DMS114 treated with DMSO at 0.1 percent for 48 hours (cell line): ENCODE measurements around the gene KCNJ16.

Experiments
- DNase-seq: peaks from one replicate; lab custom pipeline; 2025; ENCODE audit not compliant: unreplicated experiment; lab: John Stamatoyannopoulos, UW

KCNJ16 gene

DNA sequence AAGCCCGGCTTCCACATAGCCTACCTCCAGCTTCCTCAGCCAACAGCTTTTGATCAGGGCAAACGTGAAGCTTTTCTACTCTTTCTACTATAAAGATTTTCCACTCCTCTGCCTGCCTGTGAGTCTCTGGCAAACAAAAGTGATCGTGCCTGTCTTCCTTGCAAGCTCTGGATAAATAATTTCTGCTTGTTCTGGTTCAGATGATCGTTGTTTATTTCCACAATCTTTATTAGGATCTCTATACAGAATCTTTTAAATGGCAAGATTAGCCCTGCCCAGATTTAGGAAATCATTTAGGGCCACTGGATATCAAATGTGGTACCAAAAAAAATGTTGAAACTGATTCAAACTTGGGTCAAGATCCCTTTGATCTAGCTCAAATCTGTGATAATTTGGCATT, 20.4 kb downstream of the KCNJ16 start:
- DNase-seq, result no peak

- no peak for DNase-seq
Observed at GRCh38 chr17:70096861-70097260, 21.8 kb downstream of the KCNJ16 start.

- no peak for DNase-seq
Observed at GRCh38 chr17:70098030-70098429, 23.0 kb downstream of the KCNJ16 start.

DNA sequence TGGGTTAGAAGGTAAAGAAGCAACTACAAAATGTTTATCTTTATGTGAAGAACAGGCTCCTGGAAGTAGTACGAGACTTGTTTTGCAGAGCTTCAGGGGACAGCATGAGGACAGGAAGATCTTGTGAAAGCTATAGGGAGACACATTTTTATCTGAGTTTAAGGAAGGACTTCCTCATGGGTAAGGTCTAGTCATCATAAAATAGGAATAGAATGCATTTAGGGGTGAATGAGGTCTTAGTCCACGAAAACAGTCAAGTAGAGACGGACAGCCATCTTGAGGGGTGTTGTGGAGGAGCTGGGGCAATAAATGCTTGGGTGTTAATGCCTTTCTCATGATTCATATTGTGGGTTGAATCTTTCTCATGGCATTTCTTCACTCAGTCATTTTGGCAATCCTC, 24.3 kb downstream of the KCNJ16 start:
- DNase-seq, result no peak

DNA sequence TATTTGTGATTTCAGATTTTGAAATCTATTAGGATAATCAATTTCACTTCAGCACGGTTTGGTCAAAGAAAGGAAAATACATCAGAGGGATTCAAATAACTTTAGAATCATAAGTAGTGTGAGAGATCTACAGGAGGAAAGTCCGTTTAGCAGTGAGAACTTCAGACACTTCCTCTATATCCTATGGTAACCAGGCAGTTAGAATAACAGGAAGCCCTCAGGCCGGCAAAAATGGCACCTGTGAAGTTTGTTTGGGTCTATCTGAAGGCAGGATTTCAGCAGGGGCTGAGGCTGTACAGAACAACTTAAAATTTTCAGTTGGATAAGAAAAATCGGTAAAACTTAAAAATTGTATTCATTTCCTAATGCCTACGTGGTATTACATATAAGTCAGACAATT, 24.9 kb downstream of the KCNJ16 start:
- no peak for DNase-seq

DNA sequence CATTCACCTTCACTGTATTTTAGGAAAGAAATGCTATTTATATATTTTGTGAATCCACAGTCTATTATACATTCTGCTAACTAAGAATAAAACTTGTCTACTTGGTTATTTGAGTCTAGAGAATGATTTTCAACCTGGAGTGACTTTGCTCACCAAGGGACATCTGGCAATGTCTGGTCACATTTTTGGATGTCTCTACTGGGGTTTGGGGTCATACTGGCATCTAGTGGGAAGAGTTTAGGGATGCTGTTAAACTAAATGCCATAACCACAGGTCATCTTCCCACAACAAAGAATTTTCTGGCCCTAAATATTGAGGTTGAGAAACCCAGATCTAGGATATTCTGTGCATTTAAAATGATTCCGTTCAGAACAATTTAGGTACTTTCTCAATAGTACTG, 26.0 kb downstream of the KCNJ16 start:
- DNase-seq, result no peak

DNA sequence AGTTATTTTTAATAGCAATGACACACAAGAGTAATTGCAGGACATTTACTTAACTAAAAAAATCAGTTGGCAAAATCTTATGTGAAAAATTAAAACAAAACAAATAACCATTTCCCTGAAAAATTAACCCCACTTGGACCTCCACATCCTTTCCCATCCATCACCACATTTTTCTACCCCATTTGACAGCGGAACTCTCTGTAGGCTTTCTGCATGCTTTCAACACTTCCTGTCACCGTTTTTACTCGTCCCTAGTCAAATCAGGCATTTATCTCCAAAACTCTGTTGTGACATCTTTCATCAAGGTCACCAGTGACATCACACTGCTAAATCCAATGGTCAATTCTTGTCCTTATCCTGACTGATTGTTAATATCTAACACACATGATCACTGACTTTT, 27.5 kb downstream of the KCNJ16 start:
- DNase-seq, result no peak

DNA sequence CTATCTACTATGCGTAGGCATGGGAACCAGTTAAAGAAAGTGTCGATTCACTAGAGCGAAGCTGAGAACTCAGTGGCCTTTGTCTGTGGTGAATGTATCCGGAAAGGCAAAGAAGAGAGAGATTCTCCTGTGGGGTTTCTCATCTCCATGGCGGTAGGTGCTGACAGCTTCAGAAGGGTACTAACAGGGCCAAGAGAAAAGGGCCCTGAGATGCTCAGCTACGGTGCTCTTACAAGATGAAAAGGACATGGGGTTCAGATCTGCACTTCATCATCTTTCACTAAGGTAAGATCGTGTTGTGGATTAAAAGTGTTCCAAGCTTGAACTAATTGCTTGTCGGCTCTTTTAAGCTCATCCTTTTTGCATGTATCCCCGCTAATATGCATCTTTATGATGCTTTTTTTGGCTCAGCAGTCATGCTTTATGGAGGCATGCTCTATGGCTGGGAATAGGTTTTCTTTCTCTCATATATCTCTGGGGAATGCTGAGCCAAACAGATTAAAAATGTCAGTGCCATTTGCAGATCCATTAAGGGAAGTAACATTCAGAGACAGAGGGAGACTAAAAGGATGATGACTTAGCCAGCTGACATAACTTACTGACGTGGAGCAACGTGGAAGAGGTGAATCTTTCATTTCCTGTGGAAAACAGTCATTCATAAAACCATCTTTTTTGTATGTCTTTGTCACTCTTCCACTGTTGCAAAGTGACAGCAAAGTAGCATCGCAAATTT, 29.9 kb downstream of the KCNJ16 start:
- no peak for DNase-seq

DNA sequence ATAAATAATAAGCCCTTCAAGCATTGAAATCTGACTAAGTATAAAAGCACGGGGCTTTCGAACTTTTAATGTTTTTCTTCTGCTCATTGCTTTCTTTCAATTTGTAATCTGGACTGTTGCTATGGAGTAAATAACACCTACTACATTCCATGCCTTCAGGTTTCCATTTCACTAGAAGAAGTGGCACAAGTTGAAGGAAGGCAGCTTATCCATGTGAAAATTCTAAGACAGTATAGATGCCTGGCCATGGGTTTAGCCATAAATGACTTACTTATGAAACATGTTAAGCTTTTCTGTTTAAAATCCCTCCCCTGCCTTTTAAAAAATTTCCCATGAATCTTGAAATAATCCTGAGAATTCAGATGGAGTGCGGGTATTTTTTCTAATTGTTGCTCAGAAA, 30.6 kb downstream of the KCNJ16 start:
- no peak for DNase-seq

DNA sequence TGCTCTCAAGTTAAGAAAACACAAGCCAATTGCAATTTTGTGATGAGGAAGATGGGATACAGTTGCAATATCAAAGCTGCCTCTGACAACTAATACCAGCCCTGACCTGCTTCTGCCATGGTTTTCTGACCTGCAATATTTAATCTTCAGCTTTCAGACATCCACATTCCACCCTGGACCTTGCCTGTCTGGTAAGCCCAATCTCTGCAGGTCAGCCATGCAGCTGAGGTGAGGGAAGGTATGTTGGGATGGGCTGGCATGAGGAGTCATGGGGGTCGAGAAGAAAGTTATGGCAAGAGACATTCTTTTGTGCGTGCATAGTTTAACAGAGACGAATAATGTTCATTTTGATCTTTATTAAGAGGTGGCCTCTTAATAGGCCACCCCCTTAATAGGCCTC, 31.5 kb downstream of the KCNJ16 start:
- DNase-seq, result no peak

GRCh38 chr17:70107441-70107840, 32.4 kb downstream of the KCNJ16 start:
- DNase-seq, result no peak

- DNase-seq, result no peak
Observed at GRCh38 chr17:70107904-70108565, 33.0 kb downstream of the KCNJ16 start.

DNA sequence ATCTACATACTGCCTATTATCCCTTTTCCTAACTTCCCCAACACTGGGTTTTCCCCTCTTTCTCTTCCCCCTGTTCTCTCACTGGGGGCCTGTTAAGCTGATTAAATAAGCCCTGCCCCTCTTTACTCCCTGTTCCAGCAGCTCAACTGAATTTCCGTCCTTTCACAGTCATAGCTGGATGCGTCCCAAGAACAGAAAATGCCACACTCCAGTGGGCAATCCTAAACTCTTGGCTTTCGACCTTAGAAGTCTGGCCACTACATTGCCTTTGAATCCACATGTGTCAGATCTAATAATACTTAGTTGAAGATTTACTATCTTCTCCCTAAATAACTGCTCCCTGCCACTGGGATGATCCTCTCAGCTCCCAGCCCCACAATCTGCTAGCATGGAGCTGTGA, 34.5 kb downstream of the KCNJ16 start:
- DNase-seq, result no peak

DNA sequence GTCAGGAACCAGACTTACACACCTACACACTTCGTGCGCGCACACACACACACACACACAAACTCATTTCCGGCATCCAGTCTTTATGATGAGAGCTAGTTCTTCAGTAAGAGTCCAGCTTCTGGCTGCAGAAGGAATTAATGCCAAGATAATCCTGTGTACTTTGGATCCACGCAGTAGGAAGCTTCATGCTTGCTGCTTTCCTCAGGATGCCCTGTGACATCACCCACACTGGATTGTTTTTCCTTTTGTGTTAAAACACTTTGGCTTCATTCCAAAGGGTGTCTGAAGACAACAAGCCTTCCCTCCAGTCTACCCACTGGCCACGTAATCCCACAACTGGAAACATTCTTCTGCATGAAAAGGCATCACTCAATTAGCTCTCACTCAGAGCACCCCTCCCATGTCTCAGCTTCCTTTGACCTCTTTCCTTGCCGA, 35.4 kb downstream of the KCNJ16 start:
- DNase-seq, result no peak

GRCh38 chr17:70111201-70111600, 36.2 kb downstream of the KCNJ16 start:
- no peak for DNase-seq

DNA sequence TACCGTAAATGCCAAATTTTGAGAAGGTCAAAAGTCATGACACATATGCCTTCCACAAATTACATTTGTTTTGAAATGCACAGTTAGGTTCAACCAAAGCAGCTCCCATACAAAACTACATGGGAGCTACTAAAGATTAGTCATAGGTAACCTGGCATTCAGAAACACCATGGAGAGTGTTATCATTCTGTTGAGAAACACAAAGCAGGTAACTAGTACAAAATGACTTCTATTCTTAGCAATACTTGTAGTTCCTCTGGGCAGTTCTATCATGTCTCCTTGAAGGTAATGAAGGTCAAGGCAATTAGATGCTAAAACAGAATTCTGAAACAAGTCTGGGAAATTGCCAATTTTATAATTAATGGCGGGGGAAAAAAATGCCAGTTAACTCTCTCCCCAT, 39.4 kb downstream of the KCNJ16 start:
- DNase-seq, result no peak

- DNase-seq, result no peak
Observed at GRCh38 chr17:70115126-70115525, 40.1 kb downstream of the KCNJ16 start.

DNA sequence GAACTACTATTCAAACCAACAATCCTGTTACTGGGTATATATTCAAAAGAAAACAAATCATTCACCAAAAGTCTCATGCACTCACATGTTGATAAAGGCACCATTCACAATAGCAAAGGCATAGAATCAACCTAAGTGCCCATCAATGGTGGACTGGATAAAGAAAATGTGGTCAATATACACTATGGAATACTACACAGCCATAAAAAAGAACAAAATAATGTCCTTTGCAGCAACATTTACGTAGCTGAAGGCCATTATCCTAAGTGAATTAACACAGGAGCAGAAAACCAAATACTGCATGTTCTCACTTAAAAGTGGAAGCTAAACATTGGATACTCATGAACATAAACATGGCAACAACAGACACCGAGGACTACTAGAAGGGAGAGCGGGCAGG, 41.9 kb downstream of the KCNJ16 start:
- no peak for DNase-seq

DNA sequence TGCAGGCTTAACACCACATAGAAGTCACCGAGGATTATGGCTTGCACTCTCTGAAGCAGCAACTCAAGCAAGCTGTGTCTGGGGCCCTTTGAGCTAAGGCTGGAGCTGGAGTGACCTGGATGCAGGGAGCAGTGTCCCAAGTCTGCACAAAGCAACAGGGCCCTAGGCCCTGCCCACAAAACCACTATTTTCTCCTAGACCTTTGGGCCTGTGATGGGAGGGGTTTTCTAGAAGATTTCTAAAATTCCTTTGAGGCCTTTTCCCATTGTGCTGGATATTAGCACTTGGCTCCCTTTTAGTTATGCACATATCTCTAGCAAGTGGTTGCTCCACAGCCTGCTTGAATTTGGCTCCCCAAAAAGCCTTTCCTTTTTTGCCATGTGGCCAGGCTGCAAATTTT, 44.5 kb downstream of the KCNJ16 start:
- no peak for DNase-seq

GRCh38 chr17:70119983-70120382, 45.0 kb downstream of the KCNJ16 start:
- no peak for DNase-seq

- DNase-seq, result no peak
Observed at GRCh38 chr17:70120425-70120824, 45.4 kb downstream of the KCNJ16 start.

DNA sequence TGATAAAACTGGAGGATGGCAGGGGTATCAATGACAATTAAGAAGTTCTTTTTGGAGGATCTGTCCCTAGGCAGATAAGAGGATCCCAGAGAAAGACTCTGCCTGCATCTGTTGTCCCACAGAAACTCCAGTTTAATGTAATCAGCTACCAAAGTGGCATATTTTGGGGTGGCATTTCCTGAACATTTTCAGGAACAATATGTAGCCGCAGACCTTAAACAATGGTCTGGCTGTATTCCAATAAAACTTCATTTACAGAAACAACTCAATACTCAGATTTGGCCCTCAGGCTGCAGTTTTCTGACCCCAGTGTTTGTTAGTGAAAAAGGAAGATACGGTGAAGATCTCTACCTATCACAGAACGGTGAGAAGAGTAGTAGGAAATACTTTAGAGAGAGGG, 46.1 kb downstream of the KCNJ16 start:
- no peak for DNase-seq

DNA sequence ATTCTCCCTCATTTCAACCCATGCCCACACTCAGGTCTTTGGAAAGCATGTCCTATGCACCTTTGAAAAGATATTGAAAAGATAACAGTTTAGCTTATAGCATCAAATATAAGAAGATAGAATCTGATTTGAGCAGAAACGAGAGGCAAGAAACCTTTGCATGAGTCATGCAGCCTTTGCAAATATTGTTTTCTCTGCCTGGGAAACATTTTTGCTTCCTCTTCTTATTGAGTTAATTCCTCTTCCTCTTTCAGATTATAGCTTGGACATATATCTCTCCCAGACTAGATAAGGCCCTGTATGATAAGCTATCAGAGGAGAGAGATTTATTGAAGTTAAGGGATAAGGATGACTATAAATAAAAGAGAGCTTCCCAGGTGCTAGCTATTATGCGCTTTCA, 48.2 kb downstream of the KCNJ16 start:
- no peak for DNase-seq
